ENCODE results near the gene DENND5A.
"Not testable (repeated sequence)": the region's sequence is repeated elsewhere in the genome, so short reads cannot be mapped to it uniquely, and the experiment has no call there.

DENND5A gene

DNA sequence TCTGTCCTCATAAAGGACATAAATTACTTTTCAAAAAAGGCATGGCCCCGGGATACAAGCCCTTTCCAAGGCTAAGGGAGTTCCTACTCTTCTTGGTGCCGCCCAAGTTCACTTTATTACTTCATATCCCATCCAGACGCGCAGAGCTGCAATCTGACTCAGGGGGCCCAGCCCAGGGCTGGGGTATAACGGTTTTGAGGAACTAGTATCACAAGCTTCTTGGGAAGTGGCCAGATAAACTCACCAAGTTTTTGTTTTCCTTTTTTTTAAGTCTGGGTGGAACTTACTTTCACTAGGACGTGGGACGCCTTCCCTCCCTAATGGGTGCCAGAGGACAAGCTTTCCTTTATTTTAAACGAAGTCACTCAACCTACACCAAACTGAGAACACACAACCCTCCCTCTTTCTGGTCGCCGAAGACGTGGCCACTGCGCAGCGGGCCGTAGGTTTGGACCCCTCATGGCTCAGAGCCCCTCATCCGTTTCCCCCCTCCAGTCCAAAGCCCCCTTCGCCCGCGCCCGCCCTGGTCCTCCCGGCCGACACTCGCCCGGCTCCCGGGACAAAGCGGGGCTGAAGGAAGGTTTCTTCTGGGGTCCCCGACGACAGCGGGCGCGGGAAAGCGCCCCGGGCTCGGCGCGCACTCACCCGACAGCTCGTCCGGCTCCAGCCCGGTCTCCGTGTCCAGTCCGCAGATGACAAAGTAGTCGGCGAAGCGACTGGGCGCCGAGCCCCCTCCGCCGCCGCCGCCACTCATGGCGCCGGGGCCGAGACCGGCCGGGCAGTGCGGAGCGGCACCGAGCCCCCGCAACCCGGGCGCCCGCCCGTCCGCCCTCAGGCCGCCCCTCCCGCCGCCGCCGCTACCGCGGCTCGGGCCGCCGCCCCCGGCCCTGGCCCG is 587 bp downstream of the DENND5A start:
- peak; percentile 84 for DNase-seq (ENCODE audit: low read depth)

- peak; percentile 27 for DNase-seq (ENCODE audit: low read depth)
These were observed 1.3 kb downstream of the DENND5A start for GRCh38 chr11:9263840-9264315.

GRCh38 chr11:9260838-9261146 is 4.4 kb downstream of the DENND5A start:
- not testable (repeated sequence) for DNase-seq (ENCODE audit: low read depth)

DNA sequence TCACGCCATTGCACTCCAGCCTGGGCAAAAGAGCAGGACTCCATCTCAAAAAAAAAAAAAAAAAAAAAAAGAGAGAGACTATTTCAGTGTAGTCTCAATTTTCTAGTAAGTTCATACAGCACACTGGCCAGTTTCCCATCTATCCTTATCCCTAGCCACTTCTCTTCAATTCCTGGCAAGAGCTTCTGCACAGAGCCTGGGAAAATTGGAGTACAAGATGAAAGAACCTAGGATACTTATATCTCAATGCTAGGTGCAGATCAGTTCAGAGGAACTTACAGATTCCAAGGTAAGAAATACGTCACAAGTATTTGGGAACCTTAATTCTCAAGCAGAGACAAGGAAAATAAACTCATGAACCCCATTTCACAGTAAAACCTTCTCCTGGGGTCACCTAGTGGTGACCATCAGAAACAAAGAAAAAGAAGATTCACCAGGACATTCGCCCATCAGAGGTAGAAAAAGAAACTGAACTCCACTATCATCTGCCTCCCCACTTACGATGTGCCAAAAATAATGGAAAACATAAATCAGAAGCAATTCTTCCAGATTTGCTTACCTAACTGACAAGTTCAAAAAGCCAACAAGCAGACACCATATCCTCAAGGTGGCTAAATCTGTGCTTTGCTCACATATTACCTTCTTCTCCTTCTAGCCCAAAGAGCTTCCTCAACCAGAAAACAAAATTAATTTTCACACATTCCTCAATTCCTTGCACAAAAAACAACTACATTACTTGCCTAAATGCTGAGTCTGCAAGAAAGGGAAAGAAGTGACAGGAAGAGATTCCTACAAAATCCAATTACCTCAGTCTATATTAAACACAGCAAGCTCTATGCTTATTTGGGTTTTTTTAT is 4.9 kb downstream of the DENND5A start:
- DNase-seq (ENCODE audit: low read depth): no peak

- not testable (repeated sequence) for DNase-seq (ENCODE audit: low read depth)
These were observed 6.9 kb downstream of the DENND5A start for GRCh38 chr11:9258279-9258678.

DNA sequence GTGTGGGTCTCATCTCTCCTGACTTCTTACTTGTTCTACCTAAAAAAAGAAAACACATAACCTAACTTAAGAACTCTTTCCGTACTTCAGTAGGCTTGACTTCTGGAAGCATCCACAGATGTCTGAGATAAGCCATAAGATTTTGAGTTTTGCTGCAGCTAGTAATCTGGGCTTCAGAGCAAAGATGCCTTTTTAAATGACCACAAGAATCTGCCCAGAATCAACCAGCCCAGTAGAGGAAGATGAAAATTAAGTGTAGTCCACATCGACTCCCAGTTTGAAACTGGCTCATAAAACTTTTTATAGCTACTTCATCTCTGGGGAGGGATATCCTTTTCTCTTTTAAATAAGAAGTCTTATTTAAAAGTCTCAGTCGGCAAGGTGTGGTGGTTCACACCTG is 10.7 kb downstream of the DENND5A start:
- no peak for DNase-seq (ENCODE audit: low read depth)

DNA sequence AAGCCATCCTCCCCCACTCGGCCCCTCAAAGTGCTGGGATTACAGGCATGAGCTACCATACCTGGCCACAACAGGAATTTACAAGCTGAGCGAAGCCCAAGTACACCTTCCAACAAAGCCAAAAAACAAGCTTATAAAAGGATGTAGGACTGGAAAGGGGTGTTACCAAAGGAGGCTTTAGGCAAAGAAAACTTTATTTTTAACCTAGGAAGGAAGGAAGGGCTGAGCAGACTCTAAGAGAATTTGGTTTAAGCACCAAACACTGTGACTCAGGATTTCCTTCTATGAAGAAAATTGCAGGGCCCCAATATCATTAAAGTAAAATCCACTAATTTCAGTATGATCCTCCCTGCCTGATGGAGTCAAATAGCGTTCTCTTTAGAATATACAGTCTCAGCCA is 12.1 kb downstream of the DENND5A start:
- DNase-seq (ENCODE audit: low read depth): no peak

DNA sequence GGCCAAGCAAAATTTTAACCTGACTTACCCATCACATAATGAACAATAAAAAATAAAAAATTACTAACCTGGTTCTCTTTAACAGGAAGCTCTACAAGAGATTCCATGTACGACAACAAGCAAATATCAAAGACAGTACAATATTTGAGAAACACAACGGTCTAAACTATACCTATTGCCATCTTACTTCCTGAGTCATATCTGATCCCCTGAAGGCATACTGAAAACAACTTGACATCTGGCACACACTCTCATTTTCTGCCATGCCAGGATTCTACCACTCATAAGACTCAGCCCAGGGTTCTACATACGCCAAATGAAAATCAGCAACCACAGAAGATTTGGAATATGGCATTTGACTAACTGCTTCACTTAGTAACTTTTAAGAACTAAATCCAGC is 13.8 kb downstream of the DENND5A start:
- DNase-seq (ENCODE audit: low read depth): no peak

GRCh38 chr11:9250139-9250582 is 15.0 kb downstream of the DENND5A start:
- DNase-seq (ENCODE audit: low read depth): peak; percentile 74

- DNase-seq (ENCODE audit: low read depth): no peak
These were observed 15.9 kb downstream of the DENND5A start for GRCh38 chr11:9249252-9249651.

DNA sequence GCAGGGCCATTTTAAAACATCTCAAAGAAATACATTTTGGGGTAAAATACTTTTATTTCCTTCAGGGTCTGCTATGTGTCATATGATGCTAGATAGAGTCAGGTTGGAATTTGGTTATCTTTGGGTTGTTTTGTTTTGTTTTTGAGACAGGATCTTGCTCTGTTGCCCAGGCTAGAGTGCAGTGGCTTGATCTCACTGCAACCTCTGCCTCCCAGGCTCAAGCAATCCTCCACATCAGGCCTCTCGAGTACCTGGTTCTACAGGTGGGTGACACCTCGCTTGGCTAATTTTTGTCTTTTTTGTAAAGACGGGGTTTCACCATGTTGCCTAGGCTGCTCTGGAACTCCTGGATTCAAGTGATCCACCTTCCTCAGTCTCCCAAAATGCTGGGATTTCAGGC is 17.3 kb downstream of the DENND5A start:
- DNase-seq (ENCODE audit: low read depth): no peak

DNA sequence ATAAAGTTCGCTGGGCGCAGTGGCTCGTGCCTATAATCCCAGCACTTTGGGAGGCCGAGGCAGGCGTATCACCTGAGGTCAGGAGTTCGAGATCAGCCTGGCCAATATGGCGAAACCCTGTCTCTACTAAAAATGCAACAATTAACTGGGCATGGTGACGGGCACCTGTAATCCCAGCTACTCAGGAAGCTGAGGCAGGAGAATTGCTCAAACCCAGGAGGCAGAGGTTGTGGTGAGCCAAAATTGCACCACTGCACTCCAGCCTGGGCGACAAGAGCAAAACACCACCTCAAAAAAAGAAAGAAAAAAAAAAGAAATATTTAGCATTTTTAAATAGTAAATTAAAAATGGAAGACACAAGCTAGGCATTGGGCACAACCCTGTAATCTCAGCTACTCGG is 28.9 kb downstream of the DENND5A start:
- DNase-seq (ENCODE audit: low read depth): not testable (repeated sequence)

DNA sequence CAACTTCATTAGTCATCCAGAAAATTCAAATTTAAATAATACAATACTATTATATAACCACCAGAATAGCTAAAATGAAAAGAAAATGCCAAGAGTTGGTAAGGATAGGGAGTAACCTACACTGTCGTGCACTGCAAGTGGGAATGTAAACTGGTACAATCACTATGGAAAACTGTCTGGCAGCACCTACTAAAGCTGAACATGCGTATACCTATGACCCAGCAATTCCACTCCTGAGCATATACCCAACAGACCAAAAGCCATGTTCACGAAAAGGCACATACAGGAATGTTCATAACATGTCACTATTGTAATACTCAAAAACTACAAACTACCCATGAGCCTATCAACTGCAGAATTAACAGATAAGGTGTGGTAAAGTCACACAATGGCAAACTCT is 32.7 kb downstream of the DENND5A start:
- DNase-seq (ENCODE audit: low read depth): no peak

DNA sequence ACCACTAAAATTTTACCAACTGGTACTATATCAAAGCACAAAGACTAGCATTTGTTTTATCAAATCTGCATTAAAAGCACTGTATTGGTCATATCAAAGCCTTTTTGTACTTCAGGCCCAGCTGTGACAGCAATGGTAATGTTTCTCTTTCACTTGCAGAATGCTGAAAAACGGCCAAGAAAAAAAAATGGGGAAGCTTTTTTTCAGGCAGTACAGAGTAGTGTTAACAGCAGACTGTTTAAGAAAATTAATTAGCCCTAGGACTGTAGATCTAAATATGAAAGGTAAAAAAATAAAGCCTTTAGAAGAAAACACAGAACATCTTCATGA is 33.3 kb downstream of the DENND5A start:
- no peak for DNase-seq (ENCODE audit: low read depth)

- peak; percentile 45 for DNase-seq (ENCODE audit: low read depth)
These were observed 34.9 kb downstream of the DENND5A start for GRCh38 chr11:9230296-9230695.

DNA sequence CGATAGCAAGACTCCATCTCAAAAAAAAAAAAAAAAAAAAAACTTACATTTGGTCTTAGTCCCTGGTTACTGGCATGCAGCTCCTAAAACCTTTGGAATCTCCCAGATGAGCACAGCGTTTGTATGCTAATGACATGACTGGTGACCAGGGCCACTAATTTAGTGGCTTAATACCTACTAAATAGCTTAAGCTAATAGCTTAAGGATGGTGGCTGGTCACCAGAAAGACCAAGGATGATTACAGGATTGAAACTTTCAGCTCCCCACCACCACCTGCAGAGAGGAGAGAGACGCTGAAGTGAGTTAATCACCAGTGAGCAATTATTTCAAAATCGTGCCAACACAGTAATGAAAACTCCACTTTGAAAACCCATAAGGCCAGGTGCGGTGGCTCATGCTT is 37.1 kb downstream of the DENND5A start:
- no peak for DNase-seq (ENCODE audit: low read depth)

DNA sequence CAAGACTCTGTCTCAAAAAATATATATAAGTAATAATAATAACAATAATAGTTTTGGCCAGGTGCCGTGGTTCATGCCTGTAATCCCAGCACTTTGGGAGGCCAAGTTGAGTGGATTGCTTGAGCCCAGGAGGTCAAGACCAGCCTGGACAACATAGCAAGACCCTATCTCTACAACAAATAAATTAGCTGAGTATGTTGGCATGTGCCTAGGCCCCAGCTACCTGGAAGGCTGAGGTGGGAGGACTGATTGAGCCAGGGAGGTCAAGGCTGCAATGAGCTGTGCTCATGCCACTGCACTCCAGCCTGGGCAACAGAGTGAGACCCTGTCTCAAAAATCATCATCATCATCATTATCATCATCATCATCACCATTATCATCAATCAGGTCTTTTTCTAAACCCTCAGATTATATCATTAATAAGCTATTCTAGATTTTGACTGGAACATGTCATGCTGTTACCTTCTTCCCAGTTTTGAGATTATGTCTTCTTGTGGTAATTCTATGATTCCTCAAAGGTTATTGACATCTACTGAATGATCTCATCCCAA is 39.3 kb downstream of the DENND5A start:
- no peak for DNase-seq (ENCODE audit: low read depth)

DNA sequence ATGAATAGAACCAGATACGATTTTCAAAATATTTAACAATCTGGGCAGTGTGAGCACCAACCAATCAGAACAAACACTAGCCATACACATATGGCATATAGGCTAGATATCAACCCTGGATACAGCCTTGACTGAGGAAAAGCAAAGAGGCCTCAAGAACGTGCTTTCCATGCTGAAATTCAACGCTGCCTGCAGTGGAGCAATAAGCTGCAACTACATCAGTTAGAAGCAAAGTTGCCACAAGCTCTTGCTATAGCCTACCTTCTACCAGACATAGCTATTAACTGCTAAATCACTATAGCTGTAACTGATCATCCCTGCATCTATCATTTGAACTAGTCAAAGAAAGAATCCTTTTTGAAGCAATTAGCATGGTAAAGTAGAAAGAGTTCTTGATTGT is 42.5 kb downstream of the DENND5A start:
- DNase-seq (ENCODE audit: low read depth): no peak

DNA sequence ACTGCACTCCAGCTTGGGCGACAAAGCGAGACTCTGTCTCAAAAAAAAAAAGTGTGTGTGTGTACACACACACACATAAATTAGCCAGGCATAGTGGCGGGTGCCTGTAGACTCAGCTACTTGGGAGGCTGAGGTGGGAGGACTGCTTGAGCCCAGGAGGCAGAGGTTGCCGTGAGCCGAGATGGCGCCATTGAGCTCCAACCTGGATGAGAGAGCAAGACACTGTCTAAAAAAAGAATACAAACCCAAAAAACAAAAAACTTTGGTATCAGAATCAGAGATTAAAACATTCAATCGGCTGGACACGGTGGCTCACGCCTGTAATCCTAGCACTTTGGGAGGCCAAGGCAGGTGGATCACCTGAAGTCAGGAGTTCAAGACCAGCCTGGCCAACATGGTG is 44.3 kb downstream of the DENND5A start:
- DNase-seq (ENCODE audit: low read depth): not testable (repeated sequence)

DNA sequence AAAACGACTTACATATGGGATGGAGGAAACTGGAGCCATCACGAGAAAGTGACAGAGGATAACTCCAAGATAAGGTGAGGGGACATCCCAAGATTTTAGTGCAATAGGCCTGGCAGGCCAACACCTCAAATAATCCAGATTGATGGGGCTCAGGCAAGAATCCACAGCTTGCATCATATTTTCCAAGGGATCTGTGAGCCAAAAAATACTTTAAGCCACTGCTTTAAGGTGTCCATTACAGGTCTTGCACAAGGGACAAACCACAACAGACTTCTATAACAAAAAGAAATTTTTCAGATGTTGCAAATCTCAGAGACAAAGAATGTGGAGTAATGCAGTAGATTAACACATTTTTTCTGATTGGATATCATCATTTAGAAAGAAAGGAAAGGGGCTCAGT is 45.6 kb downstream of the DENND5A start:
- peak; percentile 91 for DNase-seq (ENCODE audit: low read depth)

- peak; percentile 93 for DNase-seq (ENCODE audit: low read depth)
These were observed 46.0 kb downstream of the DENND5A start for GRCh38 chr11:9219115-9219514.

DNA sequence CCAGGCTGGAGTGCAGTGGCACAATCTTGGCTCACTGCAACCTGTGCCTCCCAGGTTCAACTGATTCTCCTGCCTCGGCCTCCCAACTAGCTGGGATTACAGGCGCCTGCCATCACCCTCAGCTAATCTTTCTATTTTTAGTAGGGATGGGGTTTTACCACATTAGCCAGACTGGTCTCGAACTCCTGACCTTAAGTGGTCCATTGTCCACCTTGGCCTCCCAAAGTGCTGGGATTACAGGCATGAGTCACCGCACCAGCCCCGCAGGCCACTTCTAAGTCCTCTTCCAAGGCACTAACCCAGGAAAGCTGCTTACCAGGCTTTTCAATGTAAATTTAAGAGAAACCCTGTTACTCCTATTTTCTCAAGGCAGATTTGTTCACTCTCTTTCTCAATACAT is 50.4 kb downstream of the DENND5A start:
- DNase-seq (ENCODE audit: low read depth): peak; percentile 50

GRCh38 chr11:9211322-9211721 is 53.8 kb downstream of the DENND5A start:
- DNase-seq (ENCODE audit: low read depth): no peak
